ENCODE measurements around the gene LRCH1. TPM values are rescaled to one million over a fixed set of nuclear protein-coding genes. Genes with fewer than 3 reads are reported as not detected.

LRCH1 gene
- total and polyA plus RNA-seq, 2 of the 13 experiments (the other 11 are each of a cell fraction or from before 2014, with no cell fraction given) = 4.1 to 12.6 TPM

DNA sequence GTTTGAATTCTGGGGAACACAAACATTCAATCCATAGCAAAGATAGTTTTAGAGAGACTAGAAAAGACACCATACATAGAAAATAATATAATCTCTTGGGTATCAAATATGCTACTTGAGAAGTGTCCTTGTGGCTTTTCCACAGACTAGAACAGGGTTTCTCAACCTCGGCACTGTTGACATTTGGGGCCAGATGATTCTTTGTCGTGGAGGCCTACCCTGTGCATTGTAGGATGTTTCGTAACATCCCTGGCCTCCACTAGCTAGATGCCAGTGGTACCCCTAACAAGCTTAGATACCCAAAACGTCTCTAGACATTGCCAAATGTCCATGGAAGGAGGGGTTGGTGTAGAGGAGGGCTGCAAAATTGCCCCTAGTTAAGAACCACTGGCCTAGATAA is 246.2 kb downstream of the LRCH1 start (continued):
- TF ChIP-seq FOSL2 (CRISPR knock-in tag; IDR thresholded peaks at IDR 0.05) = peak; percentile 42; the same call in 1 of the 2 replicates

DNA sequence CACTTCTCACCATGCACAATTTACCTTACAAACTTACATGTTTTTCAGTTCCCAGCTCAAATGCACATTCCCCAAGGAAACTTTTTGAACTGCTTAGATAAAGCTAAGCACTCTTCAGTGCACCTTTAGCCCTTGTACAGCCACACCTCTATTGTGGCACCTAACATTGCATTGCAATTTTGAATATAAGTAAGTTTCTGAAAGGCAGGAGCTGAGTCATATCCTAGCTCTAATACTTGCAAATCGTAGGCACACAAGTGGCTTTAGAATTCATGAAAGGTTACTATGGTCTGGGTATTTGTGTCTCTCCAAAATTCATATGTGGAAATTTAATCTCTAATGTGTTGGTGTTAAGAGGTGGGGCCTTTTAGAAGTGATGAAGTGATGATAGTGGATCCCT is 248.9 kb downstream of the LRCH1 start:
- H3K36me3 ChIP-seq (replicated peaks in 1 of 2; ENCODE audit: control insufficient read depth in 1 of 2, insufficient read depth in 2 of 2, low read length in 2 of 2) = no peaks in the 10 kb centered on the region
- no peak overlapping the region for H2AFZ ChIP-seq (ENCODE audit: low read length)
- DNase-seq (ENCODE audit: low spot score) = no peak
- TF ChIP-seq PPARG (CRISPR knock-in tag; conservative IDR thresholded peaks at IDR 0.05) (no peak), SOX6 (IDR thresholded peaks at IDR 0.05) (no peak), SOX6 (CRISPR knock-in tag; IDR thresholded peaks at IDR 0.05) (no peak), ZNF234 (CRISPR knock-in tag; conservative IDR thresholded peaks at IDR 0.05) (no peak), ZNF550 (CRISPR knock-in tag; IDR thresholded peaks at IDR 0.05; ENCODE audit: borderline replicate concordance) (no peak), NR2F6 (IDR thresholded peaks at IDR 0.05) (no peak), NR2F6 (CRISPR knock-in tag; IDR thresholded peaks at IDR 0.05) (no peak), SP4 (CRISPR knock-in tag; IDR thresholded peaks at IDR 0.05) (no peak), ZNF20 (CRISPR knock-in tag; IDR thresholded peaks at IDR 0.05) (no peak), KAT2B (IDR thresholded peaks at IDR 0.05; ENCODE audit: borderline replicate concordance, low read depth, low read length) (no peak), ZNF614 (CRISPR knock-in tag; IDR thresholded peaks at IDR 0.05; ENCODE audit: borderline replicate concordance) (no peak), ZSCAN9 (CRISPR knock-in tag; IDR thresholded peaks at IDR 0.05; ENCODE audit: borderline replicate concordance) (no peak)
- TF ChIP-seq, protein P1, sequence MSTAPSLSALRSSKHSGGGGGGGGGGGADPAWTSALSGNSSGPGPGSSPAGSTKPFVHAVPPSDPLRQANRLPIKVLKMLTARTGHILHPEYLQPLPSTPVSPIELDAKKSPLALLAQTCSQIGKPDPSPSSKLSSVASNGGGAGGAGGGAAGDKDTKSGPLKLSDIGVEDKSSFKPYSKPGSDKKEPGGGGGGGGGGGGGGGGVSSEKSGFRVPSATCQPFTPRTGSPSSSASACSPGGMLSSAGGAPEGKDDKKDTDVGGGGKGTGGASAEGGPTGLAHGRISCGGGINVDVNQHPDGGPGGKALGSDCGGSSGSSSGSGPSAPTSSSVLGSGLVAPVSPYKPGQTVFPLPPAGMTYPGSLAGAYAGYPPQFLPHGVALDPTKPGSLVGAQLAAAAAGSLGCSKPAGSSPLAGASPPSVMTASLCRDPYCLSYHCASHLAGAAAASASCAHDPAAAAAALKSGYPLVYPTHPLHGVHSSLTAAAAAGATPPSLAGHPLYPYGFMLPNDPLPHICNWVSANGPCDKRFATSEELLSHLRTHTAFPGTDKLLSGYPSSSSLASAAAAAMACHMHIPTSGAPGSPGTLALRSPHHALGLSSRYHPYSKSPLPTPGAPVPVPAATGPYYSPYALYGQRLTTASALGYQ (CRISPR knock-in tag; IDR thresholded peaks at IDR 0.05) = no peak
- TF ChIP-seq, protein P2, sequence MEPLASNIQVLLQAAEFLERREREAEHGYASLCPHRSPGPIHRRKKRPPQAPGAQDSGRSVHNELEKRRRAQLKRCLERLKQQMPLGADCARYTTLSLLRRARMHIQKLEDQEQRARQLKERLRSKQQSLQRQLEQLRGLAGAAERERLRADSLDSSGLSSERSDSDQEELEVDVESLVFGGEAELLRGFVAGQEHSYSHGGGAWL (CRISPR knock-in tag; IDR thresholded peaks at IDR 0.05) = no peak
- TF ChIP-seq, protein P3, sequence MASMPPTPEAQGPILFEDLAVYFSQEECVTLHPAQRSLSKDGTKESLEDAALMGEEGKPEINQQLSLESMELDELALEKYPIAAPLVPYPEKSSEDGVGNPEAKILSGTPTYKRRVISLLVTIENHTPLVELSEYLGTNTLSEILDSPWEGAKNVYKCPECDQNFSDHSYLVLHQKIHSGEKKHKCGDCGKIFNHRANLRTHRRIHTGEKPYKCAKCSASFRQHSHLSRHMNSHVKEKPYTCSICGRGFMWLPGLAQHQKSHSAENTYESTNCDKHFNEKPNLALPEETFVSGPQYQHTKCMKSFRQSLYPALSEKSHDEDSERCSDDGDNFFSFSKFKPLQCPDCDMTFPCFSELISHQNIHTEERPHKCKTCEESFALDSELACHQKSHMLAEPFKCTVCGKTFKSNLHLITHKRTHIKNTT (CRISPR knock-in tag; IDR thresholded peaks at IDR 0.05) = no peak
- ATAC-seq = no peak
- H3K9me3 ChIP-seq (ENCODE audit: low read length) = no peaks in the 10 kb centered on the region
- H4K20me1 ChIP-seq (ENCODE audit: insufficient read depth, low read length) = no peaks in the 10 kb centered on the region
- H3K27me3 ChIP-seq (ENCODE audit: control insufficient read depth in 1 of 2, insufficient read depth in 2 of 2, low read length in 2 of 2) = no peaks in the 10 kb centered on the region
- no peaks in the 10 kb centered on the region for H3K79me2 ChIP-seq (ENCODE audit: insufficient read depth, low read length)
- H3K4me3 ChIP-seq (replicated peaks in 1 of 3; ENCODE audit: insufficient read depth in 1 of 3, low read depth in 2 of 3, low read length in 3 of 3) = no peak overlapping the region
- in situ Hi-C loops (cut with HindIII; ENCODE audit: extremely low pct_ligation_motif_present, low pct_unique_long_range_greater_than_20kb) (no loop called here), intact Hi-C loops (cut with micrococcal nuclease; ENCODE audit: unreplicated experiment) (no loop called here)
- CTCF ChIA-PET (ENCODE audit: low intra/inter-chr PET ratio, low total read pairs) = no interaction called here
- no peak overlapping the region for H3K4me2 ChIP-seq (ENCODE audit: low read depth, low read length)
- peaks cover 25% of the 10 kb centered on the region for H3K4me1 ChIP-seq (ENCODE audit: insufficient read depth, low read length)
- no peak overlapping the region for H3K27ac ChIP-seq (ENCODE audit: extremely low read length, insufficient read depth, low read length)
- POLR2A ChIA-PET = no interaction called here
- BruUV-seq (replicated peaks) = no TSS peak
- FAIRE-seq = no peak
- WGBS (ENCODE audit: low lambda C conversion rate) = 6% methylated on average over 1 of the region's 1 CpG
- no peak overlapping the region for H3K9ac ChIP-seq (ENCODE audit: insufficient read depth, low read depth, low read length)

Data from HepG2 (cell line).